ENCODE measurements around the gene GATC. TPM values are rescaled to one million over a fixed set of nuclear protein-coding genes. Genes with fewer than 3 reads are reported as not detected.

Gene GATC
- total RNA-seq, 1 donor from 2014 or later: 38.8 TPM

DNA sequence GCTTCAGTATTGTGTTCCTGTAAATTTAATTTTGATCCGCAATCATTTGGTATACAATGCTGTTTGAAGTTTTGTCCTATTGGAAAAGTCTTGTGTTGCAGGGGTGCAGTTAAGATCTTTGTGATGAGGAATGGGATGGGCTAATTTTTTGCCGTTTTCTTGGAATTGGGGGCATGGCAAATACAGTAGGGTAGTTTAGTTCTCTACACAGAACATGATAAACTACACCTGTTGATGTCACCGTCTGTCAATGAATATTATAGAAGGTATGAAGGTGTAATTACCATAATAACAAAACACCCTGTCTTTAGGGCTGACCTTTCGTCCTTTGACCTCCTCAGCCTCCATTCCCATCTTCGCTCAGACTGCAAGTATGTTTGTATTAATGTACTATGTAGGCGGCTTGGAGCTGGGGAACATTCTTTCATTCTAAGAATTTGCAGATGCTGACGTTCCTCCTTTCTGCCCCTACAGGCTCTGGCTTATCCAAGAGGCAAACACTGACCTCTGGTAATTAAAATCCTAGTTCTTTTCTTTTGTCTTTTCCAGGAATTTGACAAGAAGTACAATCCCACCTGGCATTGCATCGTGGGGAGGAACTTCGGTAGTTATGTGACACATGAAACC lies 51.4 kb downstream of the GATC start:
- peak overlapping the region; percentile 89 for H3K27ac Mint-ChIP-seq
- peak overlapping the region; percentile 99 for H3K4me3 Mint-ChIP-seq
- no peaks in the 10 kb centered on the region for H3K27me3 Mint-ChIP-seq (ENCODE audit: insufficient read depth)
- no peak for DNase-seq (ENCODE audit: low spot score)
- peaks cover 37% of the 10 kb centered on the region for H3K4me1 Mint-ChIP-seq (ENCODE audit: low read depth)
- intact Hi-C loops (cut with micrococcal nuclease): loop anchor here (1.0 to 5.0 kb wide), 3 partner anchors 51 to 213 kb away; partner anchors contain the start of genes GATC, RNU4-1, RNU4-2 and TRIAP1
- peaks cover 31% of the 10 kb centered on the region for H3K36me3 Mint-ChIP-seq (ENCODE audit: low read depth)
- H3K9me3 Mint-ChIP-seq: no peaks in the 10 kb centered on the region

DNA sequence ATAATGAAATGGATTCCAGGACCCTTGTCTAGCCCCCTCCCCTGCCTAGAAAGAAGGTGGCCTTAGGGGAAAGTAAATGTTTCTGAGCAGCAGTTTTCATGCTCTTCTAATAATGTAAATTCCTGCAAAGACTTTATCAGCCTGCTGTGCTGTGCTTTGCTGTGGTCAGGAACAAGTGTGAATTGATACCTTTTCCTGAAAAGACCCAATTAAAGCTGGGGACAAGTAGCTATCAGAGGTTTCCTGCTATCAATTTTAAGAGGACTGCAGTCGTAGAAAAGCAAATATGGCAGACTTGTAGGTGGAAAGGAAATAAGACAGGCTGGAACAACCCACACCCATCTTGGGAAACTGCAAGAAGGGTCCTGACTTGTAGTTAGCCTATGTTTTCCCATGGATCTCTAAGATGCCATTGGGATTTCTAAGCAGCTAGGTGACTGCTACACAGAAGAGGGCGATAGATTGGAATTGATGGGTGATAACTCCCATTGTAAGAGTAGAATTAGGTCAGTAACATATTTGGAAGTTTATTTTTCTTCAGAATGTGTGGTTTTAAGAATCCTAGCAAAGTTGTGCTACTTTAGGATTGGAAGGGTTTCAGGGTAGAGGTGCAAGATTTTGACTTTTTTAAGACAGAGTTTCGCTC lies 52.7 kb downstream of the GATC start:
- peaks cover 40% of the 10 kb centered on the region for H3K36me3 Mint-ChIP-seq (ENCODE audit: low read depth)
- H3K9me3 Mint-ChIP-seq: no peaks in the 10 kb centered on the region
- H3K4me3 Mint-ChIP-seq: no peak overlapping the region
- no peaks in the 10 kb centered on the region for H3K27me3 Mint-ChIP-seq (ENCODE audit: insufficient read depth)
- H3K4me1 Mint-ChIP-seq (ENCODE audit: low read depth): peaks cover 37% of the 10 kb centered on the region
- no peak for DNase-seq (ENCODE audit: low spot score)
- intact Hi-C loops (cut with micrococcal nuclease): loop anchor here (5.0 kb wide), 1 partner anchor 207 kb away; the partner anchor contains the start of genes RNU4-1 and RNU4-2
- H3K27ac Mint-ChIP-seq: no peak overlapping the region

DNA sequence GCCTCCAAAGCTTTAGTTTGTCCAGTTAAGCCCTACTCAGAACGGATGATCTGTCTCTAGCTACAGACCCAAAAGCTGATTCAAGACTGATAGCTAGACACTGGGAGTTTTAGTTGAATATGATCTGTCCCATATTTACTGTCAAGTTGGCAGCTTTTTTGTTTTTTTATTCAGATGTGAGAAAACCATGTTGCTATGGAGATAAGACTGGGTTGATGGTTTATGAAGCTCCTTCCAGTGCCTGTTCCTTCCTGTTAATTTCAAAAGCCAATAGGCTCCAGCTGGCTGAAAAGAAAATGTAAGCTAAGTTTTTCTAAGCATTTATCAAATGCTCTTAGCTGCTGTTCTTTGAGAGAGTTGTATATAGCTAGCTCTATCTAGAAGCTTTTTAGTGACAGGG lies 54.3 kb downstream of the GATC start:
- Mint-ChIP-seq H3K27me3 (ENCODE audit: insufficient read depth) (no peaks in the 10 kb centered on the region), H3K4me1 (ENCODE audit: low read depth) (peaks cover 27% of the 10 kb centered on the region), H3K36me3 (ENCODE audit: low read depth) (peaks cover 41% of the 10 kb centered on the region), H3K9me3 (no peaks in the 10 kb centered on the region), H3K4me3 (no peak overlapping the region), H3K27ac (no peak overlapping the region)
- intact Hi-C loops (cut with micrococcal nuclease): no loop called here
- no peak for DNase-seq (ENCODE audit: low spot score)

DNA sequence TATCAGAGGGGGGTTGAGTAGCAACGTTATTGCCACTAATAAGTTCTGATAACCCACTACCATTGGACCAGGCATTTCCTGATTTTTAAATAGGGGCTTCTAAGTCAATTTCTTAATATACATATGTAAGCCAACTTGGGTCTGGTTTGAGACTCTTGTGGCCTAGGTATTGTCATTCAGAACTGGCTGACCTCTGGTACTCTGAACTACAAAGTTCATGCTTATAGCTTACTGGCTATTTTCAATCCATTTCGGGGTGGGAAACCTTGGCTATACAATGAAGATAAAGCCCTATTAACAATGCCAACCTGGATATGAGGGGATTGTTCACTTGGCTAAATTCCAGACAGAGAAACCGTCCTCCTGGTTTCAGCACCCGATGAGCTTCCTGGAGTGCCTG lies 58.3 kb downstream of the GATC start:
- Mint-ChIP-seq H3K36me3 (ENCODE audit: low read depth) (peaks cover 25% of the 10 kb centered on the region), H3K4me1 (ENCODE audit: low read depth) (peaks cover 5% of the 10 kb centered on the region), H3K4me3 (no peak overlapping the region), H3K27ac (no peak overlapping the region), H3K9me3 (no peaks in the 10 kb centered on the region), H3K27me3 (ENCODE audit: insufficient read depth) (no peaks in the 10 kb centered on the region)
- no peak for DNase-seq (ENCODE audit: low spot score)
- intact Hi-C loops (cut with micrococcal nuclease): no loop called here

DNA sequence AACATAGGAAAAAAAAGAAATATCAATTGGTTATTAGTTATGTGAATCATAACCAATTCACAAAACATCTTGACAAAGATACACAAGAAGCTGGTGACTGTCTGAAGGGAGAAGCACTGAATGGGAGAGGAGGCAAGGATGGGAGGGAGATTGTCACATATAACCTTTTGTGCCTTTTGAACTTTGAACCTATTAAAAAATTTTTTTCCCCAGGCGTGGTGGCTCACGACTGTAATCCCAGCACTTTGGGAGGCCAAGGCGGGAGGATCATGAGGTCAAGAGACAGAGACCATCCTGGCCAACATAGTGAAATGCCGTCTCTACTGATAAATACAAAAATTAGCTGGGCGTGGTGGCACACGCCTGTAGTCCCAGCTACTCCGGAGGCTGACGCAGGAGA lies 62.3 kb downstream of the GATC start:
- Mint-ChIP-seq H3K4me1 (ENCODE audit: low read depth) (no peaks in the 10 kb centered on the region), H3K4me3 (no peak overlapping the region), H3K27ac (no peak overlapping the region), H3K27me3 (ENCODE audit: insufficient read depth) (no peaks in the 10 kb centered on the region), H3K36me3 (ENCODE audit: low read depth) (peaks cover 19% of the 10 kb centered on the region), H3K9me3 (no peaks in the 10 kb centered on the region)
- intact Hi-C loops (cut with micrococcal nuclease): no loop called here
- no peak for DNase-seq (ENCODE audit: low spot score)

Other genes with a start within 250 kb of the GATC start
- 2,459 and 2,531 TPM in 2 replicates for gene RPLP0, start 245.3 kb upstream of the GATC start, total RNA-seq
- 53.0 and 57.7 TPM in 2 replicates for gene PXN, start 180.7 kb upstream of the GATC start, total RNA-seq
- 5,055 and 7,832 TPM in 2 replicates for gene RNU4-2, start 154.5 kb upstream of the GATC start, total RNA-seq
- 2,369 and 3,474 TPM in 2 replicates for gene RNU4-1, start 153.2 kb upstream of the GATC start, total RNA-seq
- 1.0 and 1.7 TPM in 2 replicates for gene SIRT4, start 144.1 kb upstream of the GATC start, total RNA-seq
- gene PLA2G1B, start 118.7 kb upstream of the GATC start, total RNA-seq: not detected in 2 replicates
- 0.07 TPM in 1 of 2 replicates, not detected in the other for gene MSI1, start 77.3 kb upstream of the GATC start, total RNA-seq
- 352 and 365 TPM in 2 replicates for gene COX6A1, start 8.3 kb upstream of the GATC start, total RNA-seq
- 50.7 and 55.7 TPM in 2 replicates for gene TRIAP1, start 60 bp upstream of the GATC start, total RNA-seq
- gene SRSF9, start 23.3 kb downstream of the GATC start, total RNA-seq: 233 and 239 TPM in 2 replicates
- 341 and 356 TPM in 2 replicates for gene DYNLL1, start 49.7 kb downstream of the GATC start, total RNA-seq
- 27.8 and 29.8 TPM in 2 replicates for gene COQ5, start 82.7 kb downstream of the GATC start, total RNA-seq
- gene RNF10, start 87.9 kb downstream of the GATC start, total RNA-seq: 170 and 181 TPM in 2 replicates
- 83.3 and 85.0 TPM in 2 replicates for gene POP5, start 135.0 kb downstream of the GATC start, total RNA-seq
- gene CABP1, start 194.2 kb downstream of the GATC start, total RNA-seq: not detected in 2 replicates
- gene MLEC, start 240.7 kb downstream of the GATC start, total RNA-seq: 139 and 150 TPM in 2 replicates